ENCODE data around the gene MUL1. TPM values are rescaled to one million over a fixed set of nuclear protein-coding genes. Genes with fewer than 3 reads are reported as not detected.

MUL1 gene
- total RNA-seq, 4 donors from 2014 or later, result 22.1 to 36.4 (median 27.1) TPM

DNA sequence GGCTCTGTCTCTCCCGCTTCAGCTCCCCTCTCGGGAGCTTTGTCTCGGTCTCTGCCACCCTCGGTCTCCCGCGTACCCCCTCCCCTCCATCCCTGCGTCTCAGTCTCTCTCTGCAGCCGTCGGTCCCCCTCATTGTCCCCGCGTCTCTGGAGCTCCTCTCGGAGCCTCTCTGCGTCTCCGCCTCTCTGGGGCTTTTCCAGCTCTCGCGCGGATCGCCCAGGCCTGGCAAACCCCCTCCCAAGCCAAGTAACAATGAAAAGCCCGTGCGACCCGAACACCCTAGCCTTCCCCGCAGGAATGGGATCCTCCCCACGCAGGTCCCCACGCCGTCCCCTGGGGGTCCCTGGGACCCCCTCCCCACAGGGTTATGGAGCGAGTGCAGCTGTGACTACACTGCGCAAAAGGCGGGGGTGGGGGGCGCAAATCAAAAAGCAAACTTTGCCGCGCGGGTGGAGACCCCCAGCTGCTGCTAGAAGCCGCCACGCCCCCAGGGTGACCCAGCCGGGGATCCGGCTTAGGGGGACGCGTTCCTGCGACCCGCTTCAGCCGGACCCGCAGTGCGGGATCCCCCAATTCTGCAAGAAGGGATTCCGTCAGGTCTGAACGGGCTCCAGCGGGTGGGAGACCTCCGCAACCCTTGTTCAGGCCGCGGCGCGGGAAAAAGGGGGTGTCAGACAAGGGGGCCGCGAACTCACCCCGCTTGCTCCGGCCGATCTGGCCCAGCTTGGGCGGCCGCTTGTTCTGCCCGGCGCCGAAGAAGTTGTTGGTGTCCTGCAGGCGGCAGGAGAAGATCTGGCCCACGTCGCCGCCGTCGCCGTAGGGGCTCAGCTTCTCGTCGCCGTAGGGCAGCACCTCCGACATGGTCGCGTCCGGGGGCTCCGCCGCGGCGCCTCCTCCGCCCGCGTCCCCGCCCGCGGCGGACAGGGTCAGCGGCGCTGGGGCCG lies 23.2 kb downstream of the MUL1 start:
- ATAC-seq (ENCODE audit: low FRiP score) (no peak), DNase-seq (ENCODE audit: low spot score) (no peak)
- TF ChIP-seq, protein P1, sequence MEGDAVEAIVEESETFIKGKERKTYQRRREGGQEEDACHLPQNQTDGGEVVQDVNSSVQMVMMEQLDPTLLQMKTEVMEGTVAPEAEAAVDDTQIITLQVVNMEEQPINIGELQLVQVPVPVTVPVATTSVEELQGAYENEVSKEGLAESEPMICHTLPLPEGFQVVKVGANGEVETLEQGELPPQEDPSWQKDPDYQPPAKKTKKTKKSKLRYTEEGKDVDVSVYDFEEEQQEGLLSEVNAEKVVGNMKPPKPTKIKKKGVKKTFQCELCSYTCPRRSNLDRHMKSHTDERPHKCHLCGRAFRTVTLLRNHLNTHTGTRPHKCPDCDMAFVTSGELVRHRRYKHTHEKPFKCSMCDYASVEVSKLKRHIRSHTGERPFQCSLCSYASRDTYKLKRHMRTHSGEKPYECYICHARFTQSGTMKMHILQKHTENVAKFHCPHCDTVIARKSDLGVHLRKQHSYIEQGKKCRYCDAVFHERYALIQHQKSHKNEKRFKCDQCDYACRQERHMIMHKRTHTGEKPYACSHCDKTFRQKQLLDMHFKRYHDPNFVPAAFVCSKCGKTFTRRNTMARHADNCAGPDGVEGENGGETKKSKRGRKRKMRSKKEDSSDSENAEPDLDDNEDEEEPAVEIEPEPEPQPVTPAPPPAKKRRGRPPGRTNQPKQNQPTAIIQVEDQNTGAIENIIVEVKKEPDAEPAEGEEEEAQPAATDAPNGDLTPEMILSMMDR (IDR thresholded peaks at IDR 0.05), result no peak

DNA sequence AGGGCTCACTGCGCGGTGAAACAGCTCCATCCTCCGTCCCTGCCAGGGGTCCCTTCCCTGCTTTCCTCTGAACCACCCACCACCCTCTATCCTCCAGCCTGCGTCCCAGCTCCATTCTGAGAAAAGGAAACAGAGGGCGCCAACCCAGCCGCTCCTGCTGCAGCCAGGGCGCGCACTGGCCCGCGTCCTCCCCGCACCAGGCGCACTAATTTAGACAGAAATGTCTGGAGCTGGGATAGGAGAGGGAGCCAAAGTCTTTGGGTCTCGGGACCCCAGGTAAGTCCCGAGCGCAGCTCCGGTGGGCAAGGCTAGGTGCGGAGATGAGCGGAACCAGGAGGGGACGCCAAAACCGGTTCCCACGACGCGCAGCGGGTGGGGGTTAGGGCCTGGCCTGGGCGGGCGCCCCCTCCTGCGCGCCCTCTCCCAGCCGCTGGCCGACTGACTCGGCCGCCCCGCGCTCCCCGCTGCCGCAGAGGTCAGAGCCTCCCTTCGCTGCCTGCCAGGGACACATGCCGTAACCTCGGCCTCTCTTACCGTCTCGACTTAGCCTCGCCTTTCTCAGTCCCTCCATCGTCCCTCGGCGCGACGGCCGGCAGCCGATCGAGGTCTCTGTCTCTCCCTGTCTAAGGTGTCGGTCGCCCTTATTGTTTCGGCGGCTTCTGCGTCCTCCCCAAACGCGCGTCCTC lies 24.0 kb downstream of the MUL1 start:
- ATAC-seq (ENCODE audit: low FRiP score), result no peak
- no peak for DNase-seq (ENCODE audit: low spot score)
- TF ChIP-seq, protein P1 (IDR thresholded peaks at IDR 0.05), result no peak

DNA sequence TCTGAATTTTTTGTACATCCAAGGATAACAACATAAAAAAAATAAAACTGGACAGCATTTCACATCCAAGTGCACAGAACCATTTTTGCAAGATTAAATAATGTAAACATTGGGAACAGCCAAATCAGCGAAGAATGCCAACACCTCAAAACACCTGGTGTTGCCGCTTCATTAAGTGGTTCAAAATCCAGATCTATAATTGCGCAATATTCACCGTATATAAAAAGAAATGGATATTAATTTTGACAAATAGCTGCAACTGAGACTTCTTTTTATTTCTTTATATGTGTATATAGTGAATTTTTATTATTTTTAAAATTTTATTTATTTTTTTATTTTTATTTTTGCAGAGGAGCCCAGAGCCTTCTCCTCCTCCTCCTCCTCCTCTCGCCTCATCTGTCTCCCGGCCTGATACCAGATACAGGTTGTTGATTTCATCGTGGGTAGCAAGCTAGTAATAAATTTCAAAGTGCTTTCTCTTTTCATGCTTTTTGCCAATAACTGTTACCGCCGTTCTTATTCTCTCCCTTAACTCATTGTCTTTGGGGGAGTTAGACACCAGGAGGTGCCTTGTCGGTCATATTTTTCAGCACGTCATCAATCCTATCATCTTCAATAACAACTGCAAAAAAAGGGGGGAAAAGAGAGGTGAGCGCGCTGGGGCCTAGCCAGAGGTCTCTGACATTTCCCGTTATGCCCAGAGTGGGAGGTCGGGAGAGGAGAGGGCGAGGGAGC lies 24.7 kb downstream of the MUL1 start:
- TF ChIP-seq, protein P1 (IDR thresholded peaks at IDR 0.05), result no peak
- ATAC-seq (ENCODE audit: low FRiP score) (no peak), DNase-seq (ENCODE audit: low spot score) (no peak)

DNA sequence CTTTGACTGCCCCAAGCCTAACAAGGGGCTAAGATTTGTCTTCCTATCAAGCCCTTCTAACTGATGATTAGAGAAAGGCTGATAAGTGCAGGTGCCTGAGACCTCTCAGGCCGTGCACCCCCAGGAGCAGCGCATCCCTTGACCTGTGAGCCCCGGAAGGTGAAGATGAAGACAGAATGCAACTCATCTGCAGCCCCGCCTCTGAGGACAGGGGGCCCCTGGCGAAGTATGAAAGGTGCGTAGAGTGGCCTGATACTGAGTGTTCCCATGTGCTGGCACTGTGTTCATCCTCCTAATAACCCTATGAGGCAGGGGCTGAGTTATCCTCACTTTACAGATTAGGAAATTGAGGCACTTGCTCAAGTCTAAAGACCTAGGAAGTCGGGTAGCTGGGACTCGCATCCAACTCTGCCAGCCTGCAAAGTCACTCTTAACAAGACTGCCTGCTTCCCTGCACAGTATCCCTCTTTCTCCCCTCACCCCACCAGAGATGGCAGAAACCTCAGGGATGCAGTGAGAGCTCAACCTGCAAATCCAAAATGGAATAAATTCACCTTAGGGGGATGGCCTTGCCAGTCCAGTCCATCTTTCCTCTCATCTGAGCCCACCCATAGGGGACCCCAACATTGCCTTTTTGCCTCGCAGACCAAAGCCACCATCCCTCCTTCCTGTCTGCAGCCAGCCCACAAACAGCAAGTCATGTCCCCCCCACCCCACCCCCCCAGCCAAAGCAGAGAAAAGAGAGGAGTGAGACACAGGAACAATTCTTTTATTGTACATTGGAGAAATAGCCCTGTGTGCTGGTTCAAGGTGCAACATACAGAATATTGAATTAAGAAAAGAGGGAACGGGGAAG lies 26.1 kb downstream of the MUL1 start:
- TF ChIP-seq, protein P1 (IDR thresholded peaks at IDR 0.05), result no peak
- ATAC-seq (ENCODE audit: low FRiP score) (no peak), DNase-seq (ENCODE audit: low spot score) (no peak)

DNA sequence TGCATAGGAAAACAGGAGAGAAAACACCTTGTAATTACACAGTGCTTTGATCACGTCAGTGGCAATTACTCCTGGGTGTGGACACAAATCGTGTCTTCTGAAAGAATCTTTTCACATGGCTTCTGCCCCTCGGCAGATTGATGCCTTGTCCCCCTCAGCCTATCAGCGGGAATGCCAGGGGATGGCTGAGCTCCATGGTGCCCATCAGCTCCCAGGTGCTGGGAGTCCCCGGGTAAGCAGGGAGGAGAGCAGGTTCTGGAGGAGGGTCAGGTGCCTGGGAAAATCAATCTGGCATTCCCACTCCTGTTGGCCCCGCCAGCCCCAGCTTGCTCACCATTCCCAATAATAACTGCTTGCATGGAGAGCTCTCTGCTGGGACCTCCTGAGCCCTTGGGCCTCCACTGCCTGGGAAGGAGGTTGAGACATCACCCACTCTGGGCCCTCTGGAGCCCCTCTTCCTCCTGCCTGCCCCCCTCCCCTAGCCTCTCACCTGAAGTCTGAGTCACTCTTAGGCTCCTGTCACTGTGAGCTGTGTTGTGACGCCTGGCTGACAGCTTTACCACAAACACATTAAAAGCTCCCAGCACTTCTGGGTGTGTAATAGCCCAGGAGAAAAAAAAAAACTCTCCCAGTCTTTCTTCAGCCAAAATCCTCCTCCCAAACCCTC lies 26.9 kb downstream of the MUL1 start:
- DNase-seq (ENCODE audit: low spot score), result no peak

More for the DNA sequence above, 26.9 kb downstream of the MUL1 start:
- no peak for ATAC-seq (ENCODE audit: low FRiP score)
- TF ChIP-seq, protein P1 (IDR thresholded peaks at IDR 0.05), result no peak

All from omental fat pad (tissue), 4 donors.